H1 (cell line): ENCODE measurements around the gene MPPED1. TPM values are rescaled to one million over a fixed set of nuclear protein-coding genes. Genes with fewer than 3 reads are reported as not detected.

Experiments used
- CTBP2 ChIP-seq: IDR thresholded peaks from 2 replicates; pipeline ENCODE4 v1.7.0; 2011; ENCODE audit warnings: borderline replicate concordance, mild to moderate bottlenecking, moderate library complexity, mixed read lengths, low read length; ENCODE audit not compliant: insufficient read depth, insufficient read length
- E2F6 ChIP-seq: IDR thresholded peaks from 2 replicates; pipeline ENCODE4 v1.6.1; 2012; ENCODE audit warnings: inconsistent platforms
- FOSL1 ChIP-seq: IDR thresholded peaks from 2 replicates; pipeline ENCODE4 v1.6.1; 2011; ENCODE audit warnings: mild to moderate bottlenecking, low read depth, low read length, moderate library complexity; ENCODE audit not compliant: insufficient read depth
- GTF2F1 ChIP-seq: IDR thresholded peaks from 2 replicates; pipeline ENCODE4 v1.6.1; 2012; ENCODE audit warnings: low read depth, low read length, improper control_type of control experiment, borderline replicate concordance
- PHF8 ChIP-seq: fragments of 200-600 bp; sonication (generic); conservative IDR thresholded peaks from 2 replicates; pipeline ENCODE4 v1.7.1; 2012; ENCODE audit warnings: low read depth, mild to moderate bottlenecking, inconsistent platforms, low read length, moderate library complexity
- POLR2AphosphoS5 ChIP-seq: IDR thresholded peaks from 2 replicates; pipeline ENCODE4 v1.6.1; 2011; ENCODE audit warnings: low read depth, low read length
- polyA plus RNA-seq, 7 experiments: library from polyadenylated mRNA; depleted of rRNA in 3 of 7; stranded (reverse) in 5 of 7; unstranded in 2 of 7; fragments of >200 nt in 5 of 7; fragments of 200-250 nt in 2 of 7; gene quantifications; 1 replicate in 5 of 7; 2 replicates in 1 of 7; 4 replicates in 1 of 7; pipeline versions ENCODE4 v1.2.1 to v1.2.3, GENCODE V29; 2011 to 2013; ENCODE audit warnings: missing spikeins in 2 of 7, mixed read lengths in 2 of 7
- total RNA-seq: library from RNA; stranded (reverse); fragmentation: NEBNext Ultra II Directional; extraction: Animal tissue kit (Norgen Biotek cat#: 25700); gene quantifications from 2 replicates; pipeline ENCODE4 v1.2.1, GENCODE V29; 2021

The MPPED1 gene
- total and polyA plus RNA-seq, 2 of the 8 experiments (the other 6 are each of a cell fraction or from before 2014, with no cell fraction given), result 0.29 to 0.37 TPM

DNA sequence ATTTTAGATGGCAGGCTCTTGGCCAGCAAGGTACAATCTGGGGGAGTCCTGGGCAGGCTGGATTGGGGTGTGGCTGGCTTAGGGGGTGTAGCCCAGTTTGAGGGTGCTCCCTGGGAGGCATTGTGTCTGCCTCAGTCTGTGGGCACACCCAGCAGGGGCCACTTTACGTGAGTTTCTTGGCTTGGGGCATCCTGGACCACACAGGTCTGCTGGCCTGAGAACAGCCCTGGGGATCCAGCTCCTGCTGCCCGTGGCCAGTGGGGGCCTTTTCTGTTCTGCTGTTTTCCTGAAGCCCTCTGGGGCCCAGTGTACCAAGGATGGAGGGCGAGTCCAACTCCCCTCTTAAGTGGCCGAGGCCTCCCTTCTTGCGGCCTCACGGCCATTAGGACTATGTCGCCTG lies 71.9 kb downstream of the MPPED1 start (continued):
- TF ChIP-seq PHF8 (no peak), POLR2AphosphoS5 (no peak), CTBP2 (no peak), E2F6 (no peak), FOSL1 (no peak), GTF2F1 (no peak)
